Thyroid gland (tissue), 4 donors: Measurements from ENCODE around the gene MRPL18. TPM values are rescaled to one million over a fixed set of nuclear protein-coding genes. Genes with fewer than 3 reads are reported as not detected.
"Not testable (repeated sequence)": the region's sequence is repeated elsewhere in the genome, so short reads cannot be mapped to it uniquely, and the experiment has no call there.

ENCODE experiments used
- DNase-seq, 2 donors: peaks; one replicate each; pipeline ENCODE4 v3.0.0-alpha.2; 2019
- H3K27ac ChIP-seq, 3 donors: fragments of 200-600 bp; sonication (generic); 1 replicate in 2 of 3; 2 replicates in 1 of 3; pipeline ENCODE4 v1.5.1; 2016 to 2019; ENCODE audit warnings: mild to moderate bottlenecking in 1 of 3, moderate library complexity in 1 of 3
- H3K27me3 ChIP-seq: fragments of 200-600 bp; sonication (generic); one replicate; pipeline ENCODE4 v1.5.1; 2019
- H3K36me3 ChIP-seq, 2 donors: fragments of 200-600 bp; sonication (generic); one replicate each; pipeline ENCODE4 v1.5.1; 2016 to 2019
- H3K4me1 ChIP-seq, 2 donors: fragments of 200-600 bp; sonication (generic); one replicate each; pipeline ENCODE4 v1.5.1; 2017 to 2019
- H3K4me3 ChIP-seq, 3 donors: fragments of 200-600 bp; sonication (generic); replicated peaks in 1 of 3; 1 replicate in 2 of 3; 2 replicates in 1 of 3; pipeline ENCODE4 v1.5.1; 2016; ENCODE audit warnings: mild to moderate bottlenecking in 1 of 3
- H3K9me3 ChIP-seq: fragments of 200-600 bp; sonication (generic); one replicate; pipeline ENCODE4 v1.5.1; 2017
- POLR2A ChIP-seq, 2 donors: fragments of 450-650 bp; IDR thresholded peaks; one replicate each; pipeline ENCODE4 v1.6.1; 2017; ENCODE audit warnings: antibody characterized with exemption in 2 of 2, mild to moderate bottlenecking in 2 of 2, moderate library complexity in 1 of 2
- WGBS, 2 donors: methylation state at CpG; one replicate each; pipeline ENCODE4 v1.1.5; 2017; 5-methylcytosine and 5-hydroxymethylcytosine counted together
- intact Hi-C: fragments of 100-400 bp; cut with DNase I; formaldehyde crosslinking; loops from one replicate; pipeline ENCODE4 v1.15.1; 2023
- total RNA-seq, 4 donors: library from RNA; depleted of rRNA; stranded (reverse); fragments of >200 nt; gene quantifications; one replicate each; pipeline ENCODE4 v1.2.3, GENCODE V29; 2016
- TF ChIP-seq, protein P1 (sequence below), 6 experiments: fragments of 200-600 bp in 3 of 6; fragments of 450-650 bp in 3 of 6; sonication (generic) in 3 of 6; IDR thresholded peaks; one replicate each; pipeline ENCODE4 v1.5.1; 2016 to 2019; ENCODE audit warnings: antibody characterized with exemption in 6 of 6, mild to moderate bottlenecking in 2 of 6, inconsistent platforms in 1 of 6, moderate library complexity in 1 of 6

MRPL18 gene
- total RNA-seq, 4 donors from 2014 or later, result 48.3 to 85.7 (median 54.2) TPM

DNA sequence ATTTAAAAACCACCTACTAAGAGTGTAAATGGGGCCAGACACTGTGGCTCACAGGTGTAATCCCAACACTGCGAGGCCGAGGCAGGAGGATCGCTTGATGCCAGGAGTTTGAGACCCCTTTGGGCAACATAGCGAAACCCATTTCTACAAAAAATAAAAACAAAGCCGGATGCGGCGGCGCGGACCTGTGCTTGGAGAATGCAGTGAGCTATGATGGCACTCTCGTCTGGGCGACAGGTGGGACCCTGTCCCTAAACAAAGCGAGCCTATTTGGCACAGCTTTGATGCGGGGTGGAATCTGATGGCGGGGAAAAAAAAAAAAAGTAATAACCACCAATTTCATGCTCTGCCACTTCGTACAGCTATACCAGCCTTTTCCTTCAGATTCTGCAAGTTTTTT, 2.0 kb upstream of the MRPL18 start:
- H3K27me3 ChIP-seq, result no peaks in the 10 kb centered on the region
- peak overlapping the region in 2 of 3 donors; percentile 99 for H3K27ac ChIP-seq
- peak in 1 of 2 donors; percentile 5 for DNase-seq
- no peaks in the 10 kb centered on the region for H3K9me3 ChIP-seq
- intact Hi-C loops, result loop anchor here (5.0 to 10.0 kb wide), 2 partner anchors 63 to 96 kb away; partner anchors contain the start of genes SOD2 and WTAP
- H3K4me1 ChIP-seq, result peaks cover 24 to 27% of the 10 kb centered on the region in 2 donors
- peaks cover 34 to 44% of the 10 kb centered on the region in 2 donors for H3K36me3 ChIP-seq
- H3K4me3 ChIP-seq, result peak overlapping the region in 2 of 3 donors; percentile 64 to 81
- TF ChIP-seq, protein P1, sequence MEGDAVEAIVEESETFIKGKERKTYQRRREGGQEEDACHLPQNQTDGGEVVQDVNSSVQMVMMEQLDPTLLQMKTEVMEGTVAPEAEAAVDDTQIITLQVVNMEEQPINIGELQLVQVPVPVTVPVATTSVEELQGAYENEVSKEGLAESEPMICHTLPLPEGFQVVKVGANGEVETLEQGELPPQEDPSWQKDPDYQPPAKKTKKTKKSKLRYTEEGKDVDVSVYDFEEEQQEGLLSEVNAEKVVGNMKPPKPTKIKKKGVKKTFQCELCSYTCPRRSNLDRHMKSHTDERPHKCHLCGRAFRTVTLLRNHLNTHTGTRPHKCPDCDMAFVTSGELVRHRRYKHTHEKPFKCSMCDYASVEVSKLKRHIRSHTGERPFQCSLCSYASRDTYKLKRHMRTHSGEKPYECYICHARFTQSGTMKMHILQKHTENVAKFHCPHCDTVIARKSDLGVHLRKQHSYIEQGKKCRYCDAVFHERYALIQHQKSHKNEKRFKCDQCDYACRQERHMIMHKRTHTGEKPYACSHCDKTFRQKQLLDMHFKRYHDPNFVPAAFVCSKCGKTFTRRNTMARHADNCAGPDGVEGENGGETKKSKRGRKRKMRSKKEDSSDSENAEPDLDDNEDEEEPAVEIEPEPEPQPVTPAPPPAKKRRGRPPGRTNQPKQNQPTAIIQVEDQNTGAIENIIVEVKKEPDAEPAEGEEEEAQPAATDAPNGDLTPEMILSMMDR (IDR thresholded peaks at IDR 0.05), result no peak
- TF ChIP-seq POLR2A (IDR thresholded peaks at IDR 0.05), result no peak
- WGBS, 2 donors, result 36 to 45% methylated on average over 15 of the region's 15 CpGs

- intact Hi-C loops, result loop anchor here (5.0 to 10.0 kb wide), 2 partner anchors 64 to 97 kb away; partner anchors contain the start of genes SOD2 and WTAP
- peak; percentile 55 to 56 for DNase-seq
- TF ChIP-seq POLR2A (IDR thresholded peaks at IDR 0.05), result no peak
- TF ChIP-seq, protein P1 (IDR thresholded peaks at IDR 0.05), result no peak
- H3K36me3 ChIP-seq, result peaks cover 29 to 39% of the 10 kb centered on the region in 2 donors
- H3K4me1 ChIP-seq, result peaks cover 24 to 27% of the 10 kb centered on the region in 2 donors
- 0% methylated on average over 24 to 31 of the region's 60 CpGs for WGBS, 2 donors
- H3K27ac ChIP-seq, result peak overlapping the region; percentile 52 to 99 (median 99)
- H3K9me3 ChIP-seq, result no peaks in the 10 kb centered on the region
- no peaks in the 10 kb centered on the region for H3K27me3 ChIP-seq
- peak overlapping the region; percentile 64 to 81 (median 77) for H3K4me3 ChIP-seq
Measured at GRCh38 chr6:159788753-159789376, 1.4 kb upstream of the MRPL18 start.

DNA sequence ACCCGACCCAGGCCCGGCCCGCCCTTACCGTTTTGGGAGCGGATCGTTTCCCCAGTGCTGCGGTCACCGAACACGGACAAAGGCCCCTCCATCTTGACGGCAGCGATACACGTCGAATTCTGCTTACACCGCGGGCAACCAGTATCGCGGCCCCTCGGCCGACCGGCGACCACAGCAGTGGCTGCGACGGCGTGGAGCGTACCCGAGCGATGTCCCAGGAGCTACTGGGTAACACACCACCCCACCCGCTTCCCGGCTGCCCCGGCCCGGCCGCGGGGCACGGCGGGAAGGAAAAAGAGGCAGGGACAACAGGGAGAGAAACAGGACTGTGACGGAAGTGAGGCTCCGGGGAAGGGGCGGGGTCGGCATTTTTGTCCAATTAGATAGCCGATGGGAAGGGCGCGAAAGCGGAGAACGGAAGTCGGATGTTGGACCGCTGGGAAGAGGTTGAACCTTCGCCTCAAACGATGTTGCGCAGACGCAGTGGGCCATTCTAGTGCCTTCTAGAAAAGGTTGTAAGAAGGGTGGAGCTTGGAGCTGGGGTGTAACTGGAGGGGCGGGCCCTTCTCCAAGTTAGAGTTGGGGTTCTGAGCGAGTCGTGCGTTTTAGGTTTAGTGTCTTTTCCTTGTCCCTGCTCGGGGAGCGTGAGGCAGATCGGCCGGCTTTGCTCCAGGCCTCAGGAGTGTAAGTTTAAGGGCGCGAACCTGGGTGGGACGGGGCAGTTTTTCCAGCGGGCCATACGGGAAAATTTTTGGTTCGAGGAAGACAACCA, 704 bp upstream of the MRPL18 start, which contains the start of gene TCP1:
TSS of gene TCP1 (minus strand) at position 226 of the 772 bp plus-strand sequence. CDS start at position 92, 134 bp downstream.
- Histone ChIP-seq H3K9me3 (no peaks in the 10 kb centered on the region), H3K27ac (peak within 1 kb of the TSS; percentile 86 to 99 (median 99)), H3K36me3 (peaks cover 25 to 37% of the 10 kb centered on the region in 2 donors), H3K27me3 (no peaks in the 10 kb centered on the region), H3K4me1 (peaks cover 24 to 27% of the 10 kb centered on the region in 2 donors), H3K4me3 (peak within 1 kb of the TSS; percentile 64 to 81 (median 78))
- 0% methylated on average over 38 to 43 of the region's 64 CpGs for WGBS, 2 donors
- intact Hi-C loops, result loop anchor here (5.0 to 10.0 kb wide), 2 partner anchors 65 to 97 kb away; partner anchors contain the start of genes SOD2 and WTAP
- TF ChIP-seq POLR2A (IDR thresholded peaks at IDR 0.05), result peak; percentile 89 to 95
- TF ChIP-seq, protein P1 (IDR thresholded peaks at IDR 0.05), result no peak
- DNase-seq, result peak; percentile 100

GRCh38 chr6:159790956-159791598, 810 bp downstream of the MRPL18 start:
- TF ChIP-seq POLR2A (IDR thresholded peaks at IDR 0.05), result no peak
- TF ChIP-seq, protein P1 (IDR thresholded peaks at IDR 0.05), result no peak
- peak in 1 of 2 donors; percentile 8 for DNase-seq
- intact Hi-C loops, result no loop called here

GRCh38 chr6:159794976-159795375, 4.7 kb downstream of the MRPL18 start:
- H3K27ac ChIP-seq, H3K27me3 ChIP-seq, H3K4me3 ChIP-seq, DNase-seq, intact Hi-C loops, H3K9me3 ChIP-seq: not testable (repeated sequence)
- WGBS, 2 donors, result 79 to 85% methylated on average over 8 of the region's 8 CpGs
- Histone ChIP-seq H3K36me3 (peaks cover 20 to 27% of the 10 kb centered on the region in 2 donors), H3K4me1 (peaks cover 11 to 17% of the 10 kb centered on the region in 2 donors)

More at GRCh38 chr6:159790956-159791598, 810 bp downstream of the MRPL18 start:
- H3K36me3 ChIP-seq, result peaks cover 10 to 25% of the 10 kb centered on the region in 2 donors
- no peaks in the 10 kb centered on the region for H3K9me3 ChIP-seq
- H3K4me1 ChIP-seq, result peaks cover 24 to 27% of the 10 kb centered on the region in 2 donors
- H3K4me3 ChIP-seq, result peak overlapping the region; percentile 3 to 78 (median 74)
- 17 to 18% methylated on average over 18 of the region's 18 CpGs for WGBS, 2 donors
- H3K27ac ChIP-seq, result peak overlapping the region in 2 of 3 donors; percentile 99
- no peaks in the 10 kb centered on the region for H3K27me3 ChIP-seq
